Astrocyte (in vitro differentiated cells and primary cell): ENCODE results near the gene GRID2.

Source experiments
- CTCF ChIP-seq: IDR thresholded peaks from 2 replicates; pipeline ENCODE4 v1.5.1; 2011; ENCODE audit warnings: low read depth, mild to moderate bottlenecking, inconsistent platforms, low read length, moderate library complexity; ENCODE audit not compliant: insufficient read depth
- EZH2 ChIP-seq: IDR thresholded peaks from 2 replicates; pipeline ENCODE4 v1.6.1; 2012; ENCODE audit warnings: mild to moderate bottlenecking, low read length, inconsistent platforms; ENCODE audit not compliant: insufficient read depth

GRCh38 chr4:92522356-92522755, 218.6 kb downstream of the GRID2 start:
- no peak for TF ChIP-seq CTCF
- TF ChIP-seq EZH2 = no peak
